Astrocyte of the spinal cord (primary cell): ENCODE results near the gene OXNAD1.
A peak's percentile ranks its signal among the peaks of the same experiment; 100 is the strongest.

ENCODE experiments used
- DNase-seq: peaks from one replicate; pipeline ENCODE4 v3.0.0; 2011; ENCODE audit warnings: low read depth, low spot score
- H3K4me3 ChIP-seq: 2 replicates; pipeline ENCODE4 v1.5.1; 2011; ENCODE audit warnings: low read depth, mild to moderate bottlenecking, low read length, moderate library complexity
- in situ Hi-C: cut with HindIII; loops from 2 replicates; pipeline ENCODE4 v1.10.0; 2017; ENCODE audit warnings: low sequenced_read_pairs
- TF ChIP-seq, protein P1 (sequence below): IDR thresholded peaks from 2 replicates; pipeline ENCODE4 v1.5.1; 2012; ENCODE audit warnings: low read depth, mild to moderate bottlenecking, low read length, inconsistent platforms

Gene OXNAD1, protein sequence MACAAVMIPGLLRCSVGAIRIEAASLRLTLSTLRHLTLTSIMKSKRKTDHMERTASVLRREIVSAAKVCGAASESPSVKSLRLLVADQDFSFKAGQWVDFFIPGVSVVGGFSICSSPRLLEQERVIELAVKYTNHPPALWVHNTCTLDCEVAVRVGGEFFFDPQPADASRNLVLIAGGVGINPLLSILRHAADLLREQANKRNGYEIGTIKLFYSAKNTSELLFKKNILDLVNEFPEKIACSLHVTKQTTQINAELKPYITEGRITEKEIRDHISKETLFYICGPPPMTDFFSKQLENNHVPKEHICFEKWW

DNA sequence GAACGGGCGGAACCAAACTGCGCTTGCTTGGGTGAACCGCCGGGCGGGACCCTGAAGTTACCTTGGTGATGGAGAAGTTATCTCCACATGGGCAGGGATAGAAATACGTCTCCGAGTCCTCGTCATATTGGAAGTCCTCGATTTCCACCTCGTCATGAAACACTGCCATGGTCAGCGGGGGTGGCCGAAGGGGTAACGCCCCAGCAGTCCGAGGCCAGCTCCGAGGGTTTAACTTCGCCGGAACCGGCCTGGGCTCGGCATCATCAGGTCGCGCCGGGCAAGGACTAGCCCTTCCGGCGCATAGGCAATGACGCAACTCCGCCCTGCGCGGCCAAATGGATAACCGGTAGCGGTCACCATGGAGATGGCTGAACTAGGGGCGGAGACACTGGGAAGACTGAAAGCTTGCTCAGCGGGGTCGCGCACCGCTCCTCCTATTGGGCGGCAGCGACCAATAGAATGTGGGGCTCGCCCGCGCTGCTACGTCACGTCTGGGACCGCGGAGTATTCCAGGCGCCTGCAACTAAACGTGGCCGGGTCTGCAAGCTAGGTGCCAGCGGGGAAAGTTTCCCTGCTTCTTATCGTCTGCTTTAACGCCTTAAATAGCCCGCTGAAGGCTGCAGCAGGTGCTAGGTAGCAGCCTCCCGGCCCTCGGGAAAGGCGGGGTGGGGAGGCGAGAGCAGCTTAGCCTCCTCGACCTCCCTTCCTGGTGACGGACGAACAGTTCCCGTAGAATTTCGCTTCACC lies at the start of gene OXNAD1, which contains the start of gene DPH3:
Gene OXNAD1, plus strand, starts transcription at position 505 of the 747 bp plus-strand sequence. CDS start 5,741 bp downstream, outside the sequence.
Gene DPH3, minus strand, starts transcription at position 236 of the 747 bp plus-strand sequence. Its CDS starts 67 bp downstream, at position 169.
- peak; percentile 100 for DNase-seq
- peak within 1 kb of the TSS; percentile 93 for H3K4me3 ChIP-seq
- TF ChIP-seq, protein P1, sequence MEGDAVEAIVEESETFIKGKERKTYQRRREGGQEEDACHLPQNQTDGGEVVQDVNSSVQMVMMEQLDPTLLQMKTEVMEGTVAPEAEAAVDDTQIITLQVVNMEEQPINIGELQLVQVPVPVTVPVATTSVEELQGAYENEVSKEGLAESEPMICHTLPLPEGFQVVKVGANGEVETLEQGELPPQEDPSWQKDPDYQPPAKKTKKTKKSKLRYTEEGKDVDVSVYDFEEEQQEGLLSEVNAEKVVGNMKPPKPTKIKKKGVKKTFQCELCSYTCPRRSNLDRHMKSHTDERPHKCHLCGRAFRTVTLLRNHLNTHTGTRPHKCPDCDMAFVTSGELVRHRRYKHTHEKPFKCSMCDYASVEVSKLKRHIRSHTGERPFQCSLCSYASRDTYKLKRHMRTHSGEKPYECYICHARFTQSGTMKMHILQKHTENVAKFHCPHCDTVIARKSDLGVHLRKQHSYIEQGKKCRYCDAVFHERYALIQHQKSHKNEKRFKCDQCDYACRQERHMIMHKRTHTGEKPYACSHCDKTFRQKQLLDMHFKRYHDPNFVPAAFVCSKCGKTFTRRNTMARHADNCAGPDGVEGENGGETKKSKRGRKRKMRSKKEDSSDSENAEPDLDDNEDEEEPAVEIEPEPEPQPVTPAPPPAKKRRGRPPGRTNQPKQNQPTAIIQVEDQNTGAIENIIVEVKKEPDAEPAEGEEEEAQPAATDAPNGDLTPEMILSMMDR, result no peak
- in situ Hi-C loops, result no loop called here

DNA sequence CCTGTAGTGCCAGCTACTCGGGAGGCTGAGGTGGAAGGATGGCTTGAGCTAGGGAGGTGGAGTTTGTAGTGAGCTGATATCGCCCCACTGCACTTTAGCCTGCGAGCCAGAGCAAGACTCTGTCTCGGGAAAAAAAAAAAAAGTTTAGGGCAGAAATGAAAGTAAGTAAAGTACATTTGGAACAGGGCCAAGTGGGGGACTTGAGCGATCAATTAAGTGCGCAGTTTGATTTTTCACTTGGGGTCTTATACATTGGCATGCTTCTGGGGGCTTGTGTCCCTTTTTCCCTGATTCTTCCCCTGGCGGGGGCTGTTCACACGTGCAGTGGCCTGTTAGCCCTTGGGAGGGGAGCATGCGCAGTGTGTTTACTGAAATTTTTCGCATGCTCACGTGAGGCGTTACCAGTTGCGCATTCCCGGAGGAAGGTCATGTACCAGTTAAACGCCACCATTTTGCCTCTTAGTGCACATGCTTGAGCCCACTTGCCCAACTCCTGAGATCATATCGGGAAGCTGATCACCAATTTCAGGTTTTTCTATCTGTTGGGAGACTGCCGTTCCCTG lies 48.6 kb upstream of the OXNAD1 start:
- in situ Hi-C loops, result no loop called here
- H3K4me3 ChIP-seq, result no peak overlapping the region
- no peak for DNase-seq
- TF ChIP-seq, protein P1, result no peak

DNA sequence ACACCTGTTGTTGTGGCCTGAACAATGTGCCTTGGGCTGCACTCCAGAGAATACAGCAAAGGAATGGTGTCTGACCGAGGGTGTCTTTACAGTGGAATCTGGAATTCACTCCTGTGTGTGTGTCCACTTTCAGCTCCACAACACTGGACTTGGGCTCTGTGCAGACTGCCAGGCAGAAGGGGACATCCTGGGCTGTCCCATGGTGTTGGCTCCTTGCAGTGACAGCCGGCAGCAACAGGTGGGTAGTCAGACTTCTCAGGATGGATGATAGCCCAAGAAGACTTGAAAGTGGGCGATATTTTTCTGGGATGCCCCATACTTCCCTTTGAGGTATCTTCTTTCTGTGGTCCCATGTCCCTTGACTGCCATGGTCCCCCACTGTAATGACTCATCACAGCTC lies 45.2 kb upstream of the OXNAD1 start:
- no peak overlapping the region for H3K4me3 ChIP-seq
- DNase-seq, result no peak
- TF ChIP-seq, protein P1, result no peak
- in situ Hi-C loops, result no loop called here

DNA sequence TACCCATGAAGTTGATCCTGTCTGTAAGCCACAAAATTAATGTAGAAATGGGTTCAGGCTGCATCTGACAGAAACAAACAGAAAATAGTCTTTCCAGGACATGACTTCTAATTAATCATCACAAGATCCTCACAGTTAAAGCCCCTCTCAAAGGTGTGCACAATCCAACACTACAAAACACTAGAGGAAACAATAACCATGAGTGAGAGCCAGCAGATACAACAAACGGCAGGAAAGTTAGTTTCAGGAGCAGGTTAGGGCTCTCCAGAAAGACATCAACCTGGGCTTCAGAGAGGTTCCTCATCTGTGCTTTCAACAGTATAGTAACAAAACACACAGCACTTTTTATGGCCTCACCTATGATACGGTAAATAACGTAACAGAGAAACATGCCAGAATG lies 43.0 kb upstream of the OXNAD1 start:
- no peak for DNase-seq
- TF ChIP-seq, protein P1, result no peak
- in situ Hi-C loops, result no loop called here

DNA sequence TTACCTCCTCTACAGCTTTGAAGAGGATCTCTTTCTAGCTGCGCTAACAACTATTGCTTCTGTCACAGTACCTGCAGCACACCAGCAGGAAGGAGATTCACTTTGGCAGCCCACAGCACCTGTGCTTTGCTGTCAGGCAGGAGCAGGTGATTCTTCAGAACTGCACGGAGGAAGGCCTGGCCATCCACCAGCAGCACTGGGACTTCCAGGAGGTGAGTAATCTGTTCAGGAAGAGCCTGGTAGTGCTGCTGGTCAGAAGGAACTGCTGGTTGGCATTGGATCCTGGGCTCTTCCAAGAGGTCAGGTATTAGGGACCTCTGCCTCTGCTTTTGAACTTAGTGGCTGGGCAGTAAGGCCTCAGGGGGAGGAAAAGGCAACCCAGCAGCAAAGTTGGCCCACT lies 42.5 kb upstream of the OXNAD1 start:
- TF ChIP-seq, protein P1, result no peak
- no peak for DNase-seq
- no peak overlapping the region for H3K4me3 ChIP-seq
- in situ Hi-C loops, result no loop called here

More for the DNA sequence above, 43.0 kb upstream of the OXNAD1 start:
- H3K4me3 ChIP-seq, result no peak overlapping the region

DNA sequence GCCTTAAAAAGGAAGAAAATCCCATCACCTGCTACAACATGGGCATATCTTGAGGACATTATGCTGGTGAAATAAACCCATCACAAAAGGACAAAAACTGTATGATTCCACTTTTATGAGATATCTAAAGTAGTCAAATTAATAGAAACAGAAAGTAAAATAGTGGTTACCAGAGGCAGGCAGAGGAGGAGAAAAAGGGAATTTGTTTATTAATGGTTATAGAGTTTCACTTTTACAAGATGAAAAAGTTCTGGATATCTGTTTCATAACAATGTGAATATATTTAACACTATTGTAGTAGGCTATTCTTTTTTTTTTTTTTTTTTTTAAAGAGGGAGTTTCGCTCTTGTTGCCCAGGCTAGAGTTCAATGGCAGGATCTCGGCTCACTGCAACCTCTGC lies 40.7 kb upstream of the OXNAD1 start:
- in situ Hi-C loops, result no loop called here
- no peak for DNase-seq
- TF ChIP-seq, protein P1, result no peak
- no peak overlapping the region for H3K4me3 ChIP-seq
